GM19468 (cell line): ENCODE measurements around the gene HOXD9.

Source experiments
- ATAC-seq: cut with Tn5 transposase; IDR thresholded peaks from one replicate; pipeline ENCODE4 v1.9.1; 2021; ENCODE audit warnings: mild to moderate bottlenecking, moderate library complexity, moderate number of reproducible peaks; ENCODE audit not compliant: unreplicated experiment; ENCODE audit errors: extremely low read depth

The HOXD9 gene

GRCh38 chr2:176085120-176085788 is 37.3 kb upstream of the HOXD9 start:
- ATAC-seq: no peak

DNA sequence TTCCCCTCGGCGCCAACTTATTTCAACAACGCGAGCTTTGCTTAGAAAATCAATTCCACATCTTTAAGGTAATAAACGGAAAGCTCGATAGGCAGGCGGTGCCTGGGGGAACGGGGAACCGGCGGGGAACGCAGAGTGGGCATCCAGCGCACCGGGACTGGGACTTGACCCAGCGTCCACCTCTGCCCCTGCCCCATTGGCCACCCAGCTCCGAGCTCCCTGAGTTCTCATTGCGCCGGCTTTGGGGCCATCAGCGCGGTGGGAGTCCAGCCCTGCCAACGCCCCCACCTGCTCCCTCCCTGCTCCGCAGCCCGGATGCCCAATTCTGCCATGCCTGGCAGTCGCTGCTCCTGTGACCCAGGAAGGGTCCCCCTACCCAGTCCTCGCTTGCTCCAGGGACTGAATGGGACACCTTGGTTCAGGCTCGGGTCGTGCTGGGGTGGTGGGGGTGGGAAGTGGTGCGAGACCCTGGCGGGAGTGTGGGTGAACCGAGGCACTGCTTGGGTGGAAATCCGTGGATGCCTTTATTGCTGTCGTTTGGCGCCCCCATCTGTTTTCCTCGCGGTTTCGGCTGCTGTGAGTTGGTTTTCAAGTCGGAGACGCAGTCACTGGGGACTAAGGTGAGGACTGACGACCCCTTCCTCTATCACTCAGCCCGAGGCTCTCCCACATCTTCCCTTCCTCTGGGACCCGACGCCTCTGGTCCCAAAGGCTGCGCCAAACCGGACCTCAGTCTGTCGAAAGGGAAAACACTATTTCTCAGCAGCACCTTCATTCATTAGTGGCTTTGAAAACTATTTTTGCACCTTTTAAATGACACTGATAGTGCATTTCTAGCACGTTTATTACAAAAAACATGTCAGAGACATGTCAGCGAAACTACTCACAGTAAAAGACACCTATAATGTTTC is 36.4 kb upstream of the HOXD9 start:
- no peak for ATAC-seq

DNA sequence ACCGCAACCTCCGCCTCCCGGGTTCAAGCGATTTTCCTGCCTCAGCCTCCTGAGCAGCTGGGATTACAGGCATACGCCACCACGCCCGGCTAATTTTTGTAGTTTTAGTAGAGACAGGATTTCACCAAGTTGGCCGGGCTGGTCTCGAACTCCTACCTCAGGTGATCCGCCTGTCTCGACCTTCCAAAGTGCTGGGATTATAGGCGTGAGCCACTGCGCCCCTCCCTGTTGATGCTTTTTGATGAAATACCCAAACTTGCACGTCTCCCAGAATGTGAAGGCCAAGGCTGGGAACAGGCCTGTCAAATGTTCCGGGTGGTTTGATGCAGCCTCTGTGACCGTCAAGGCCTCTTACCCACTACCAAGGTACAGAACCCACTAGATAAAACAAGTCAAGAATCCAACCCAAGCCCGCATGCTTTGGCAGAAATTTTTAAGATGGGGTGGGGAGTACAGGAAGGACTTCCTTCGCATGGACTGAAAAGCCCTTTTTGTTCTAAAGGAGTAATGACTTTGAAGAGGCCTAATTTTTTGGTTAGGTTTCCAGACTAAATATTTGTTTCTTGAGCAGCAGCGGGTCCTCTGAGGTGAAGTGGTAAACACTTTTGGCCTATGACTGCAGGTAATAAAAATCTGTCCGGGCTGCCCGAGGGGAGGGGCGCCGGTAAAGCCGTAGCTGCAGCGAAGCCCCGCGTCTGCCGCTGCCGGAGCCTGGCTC is 35.0 kb upstream of the HOXD9 start:
- no peak for ATAC-seq

GRCh38 chr2:176088048-176088936 is 34.2 kb upstream of the HOXD9 start:
- ATAC-seq: no peak

GRCh38 chr2:176088937-176089842 is 33.3 kb upstream of the HOXD9 start:
- ATAC-seq: no peak

GRCh38 chr2:176089843-176090395 is 32.6 kb upstream of the HOXD9 start:
- no peak for ATAC-seq

GRCh38 chr2:176090862-176091261 is 31.7 kb upstream of the HOXD9 start:
- ATAC-seq: no peak

GRCh38 chr2:176091329-176092258 is 30.9 kb upstream of the HOXD9 start:
- ATAC-seq: no peak

- ATAC-seq: no peak
These were observed 30.0 kb upstream of the HOXD9 start, which contains the start of gene HOXD13 for GRCh38 chr2:176092270-176093144. TSS of gene HOXD13 (plus strand) at chr2:176092721. CDS start at chr2:176092891, 170 bp downstream.

GRCh38 chr2:176093145-176093897 is 29.2 kb upstream of the HOXD9 start:
- no peak for ATAC-seq

- ATAC-seq: no peak
These were observed 28.6 kb upstream of the HOXD9 start for GRCh38 chr2:176093898-176094249.

- ATAC-seq: no peak
These were observed 28.2 kb upstream of the HOXD9 start for GRCh38 chr2:176094349-176094748.

DNA sequence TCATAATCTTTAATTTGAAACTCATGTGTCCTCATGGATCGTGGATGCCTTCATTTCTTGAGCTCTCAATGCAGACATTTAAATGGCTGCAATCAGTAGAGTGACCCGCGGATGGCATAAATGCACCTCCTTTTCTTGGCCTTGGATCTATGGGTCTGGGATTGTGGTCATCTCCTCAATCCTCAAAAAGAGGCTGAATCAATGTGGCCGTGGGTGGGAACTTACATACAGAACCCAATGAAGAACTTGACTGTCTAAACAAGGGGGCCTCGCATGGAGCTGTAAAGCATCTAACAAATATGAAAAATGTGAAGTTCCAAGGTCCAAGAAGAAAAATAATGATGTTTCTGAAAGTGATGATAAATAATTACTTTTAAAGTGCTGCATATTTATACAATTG is 27.1 kb upstream of the HOXD9 start:
- no peak for ATAC-seq

DNA sequence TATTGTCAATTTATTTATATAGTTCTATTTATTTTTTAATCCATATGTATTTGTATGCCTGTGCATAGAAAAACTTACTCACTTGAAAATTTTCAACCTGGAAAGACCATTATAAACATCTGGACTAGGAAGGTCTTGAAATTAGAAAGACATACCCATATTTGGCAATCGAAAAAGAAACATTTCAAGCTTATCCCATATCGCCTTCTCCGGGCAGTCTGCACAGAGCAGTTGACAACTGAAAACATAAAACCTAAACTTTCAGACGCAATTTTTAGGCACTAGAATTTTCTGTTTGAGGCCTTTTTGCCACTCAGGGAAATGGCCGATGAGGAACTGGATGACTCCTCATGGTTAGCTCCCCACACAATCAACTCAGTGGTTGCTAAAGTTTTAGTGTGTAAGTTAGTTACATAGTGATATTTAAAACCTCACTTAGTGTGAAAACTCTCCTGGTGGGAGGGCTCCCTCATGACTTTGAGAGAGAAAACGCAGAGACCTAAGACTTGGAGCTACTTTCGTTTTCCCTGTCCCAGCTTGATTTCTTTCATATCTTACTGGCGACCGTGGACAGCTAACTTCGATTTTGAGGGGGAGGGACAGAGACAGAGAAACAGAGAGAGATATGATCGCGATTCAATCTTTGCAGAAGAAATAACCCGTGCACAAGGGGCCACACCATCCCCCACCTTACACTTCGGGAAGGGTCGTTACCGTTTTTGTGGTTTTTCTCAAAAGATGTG is 26.1 kb upstream of the HOXD9 start:
- ATAC-seq: no peak
